Choroid plexus epithelial cell (primary cell): ENCODE data around the gene CCT7.
A peak's percentile ranks its signal among the peaks of the same experiment; 100 is the strongest.

Source experiments
- DNase-seq: peaks from one replicate; pipeline ENCODE4 v3.0.0-alpha.2; 2010; ENCODE audit warnings: low read depth
- H3K4me3 ChIP-seq: 2 replicates; pipeline ENCODE4 v1.5.1; 2011; ENCODE audit warnings: low read depth, mild to moderate bottlenecking, control low read depth, low read length, moderate library complexity
- CTCF ChIP-seq: conservative IDR thresholded peaks from 2 replicates; pipeline ENCODE4 v1.5.1; 2011; ENCODE audit warnings: low read depth, mild to moderate bottlenecking, control low read depth, inconsistent platforms, low read length, moderate library complexity

CCT7 gene

GRCh38 chr2:73291093-73291460 is 57.0 kb downstream of the CCT7 start:
- peak; percentile 57 for DNase-seq
- TF ChIP-seq CTCF = no peak
- peak overlapping the region; percentile 6 for H3K4me3 ChIP-seq

- peak overlapping the region; percentile 6 for H3K4me3 ChIP-seq
- DNase-seq = no peak
- no peak for TF ChIP-seq CTCF
Observed at GRCh38 chr2:73291461-73292315, 57.6 kb downstream of the CCT7 start.

- H3K4me3 ChIP-seq = no peak overlapping the region
- TF ChIP-seq CTCF = no peak
- DNase-seq = no peak
Observed at GRCh38 chr2:73292316-73292905, 58.3 kb downstream of the CCT7 start.

- peak overlapping the region; percentile 51 for H3K4me3 ChIP-seq
- DNase-seq = no peak
- TF ChIP-seq CTCF = no peak
Observed at GRCh38 chr2:73292906-73293533, 58.9 kb downstream of the CCT7 start.

GRCh38 chr2:73293534-73294171 is 59.5 kb downstream of the CCT7 start, which contains the start of gene EGR4:
Gene EGR4 (minus strand): TSS chr2:73293548. CDS start chr2:73293317, 231 bp downstream.
- no peak for TF ChIP-seq CTCF
- DNase-seq = peak; percentile 57
- peak within 1 kb of the TSS; percentile 51 for H3K4me3 ChIP-seq

GRCh38 chr2:73294239-73294638 is 60.1 kb downstream of the CCT7 start:
- DNase-seq = no peak
- H3K4me3 ChIP-seq = no peak overlapping the region
- no peak for TF ChIP-seq CTCF
